IPS-18a (cell line): Measurements from ENCODE around the gene DLG2.
"Not testable (repeated sequence)": the region's sequence is repeated elsewhere in the genome, so short reads cannot be mapped to it uniquely, and the experiment has no call there.

Experiments
- H3K27ac ChIP-seq: one replicate; pipeline ENCODE4 v1.5.1; 2013; ENCODE audit warnings: low read length
- H3K27me3 ChIP-seq: one replicate; pipeline ENCODE4 v1.6.1; 2013; ENCODE audit warnings: mild to moderate bottlenecking, low read length; ENCODE audit not compliant: control insufficient read depth, insufficient read depth
- H3K36me3 ChIP-seq: one replicate; pipeline ENCODE4 v1.6.1; 2013; ENCODE audit warnings: low read depth, low read length; ENCODE audit not compliant: control insufficient read depth
- H3K4me1 ChIP-seq: one replicate; pipeline ENCODE4 v1.6.1; 2013; ENCODE audit warnings: low read depth, low read length; ENCODE audit not compliant: control insufficient read depth
- H3K4me3 ChIP-seq: one replicate; pipeline ENCODE4 v1.5.1; 2013; ENCODE audit warnings: low read length
- H3K9ac ChIP-seq: one replicate; pipeline ENCODE4 v1.6.1; 2013; ENCODE audit warnings: mild to moderate bottlenecking, low read length, moderate library complexity
- H3K9me3 ChIP-seq: one replicate; pipeline ENCODE4 v1.6.1; 2013; ENCODE audit warnings: low read depth, low read length; ENCODE audit not compliant: control insufficient read depth

DLG2 gene

GRCh38 chr11:85627998-85628770, 1.0 kb upstream of the DLG2 start, which contains the start of gene TMEM126B:
TMEM126B (plus strand) TSS chr11:85628593; CDS start chr11:85628608, 15 bp downstream.
- H3K27ac ChIP-seq = peak within 1 kb of the TSS; percentile 80
- peaks cover 18% of the 10 kb centered on the region for H3K4me1 ChIP-seq
- H3K36me3 ChIP-seq = peaks cover 16% of the 10 kb centered on the region
- peak within 1 kb of the TSS; percentile 93 for H3K4me3 ChIP-seq
- peak within 1 kb of the TSS; percentile 91 for H3K9ac ChIP-seq
- no peaks in the 10 kb centered on the region for H3K9me3 ChIP-seq
- no peaks in the 10 kb centered on the region for H3K27me3 ChIP-seq

GRCh38 chr11:85626496-85626895, 648 bp downstream of the DLG2 start:
- no peak overlapping the region for H3K9ac ChIP-seq
- peak overlapping the region; percentile 93 for H3K4me3 ChIP-seq
- H3K27ac ChIP-seq = no peak overlapping the region

GRCh38 chr11:85620256-85620655, 6.9 kb downstream of the DLG2 start:
- Histone ChIP-seq H3K27ac (no peak overlapping the region), H3K9ac (no peak overlapping the region), H3K4me1 (no peaks in the 10 kb centered on the region), H3K9me3 (no peaks in the 10 kb centered on the region), H3K4me3 (no peak overlapping the region), H3K27me3 (no peaks in the 10 kb centered on the region), H3K36me3 (no peaks in the 10 kb centered on the region)

More at GRCh38 chr11:85626496-85626895, 648 bp downstream of the DLG2 start:
- no peaks in the 10 kb centered on the region for H3K9me3 ChIP-seq
- peaks cover 18% of the 10 kb centered on the region for H3K4me1 ChIP-seq
- no peaks in the 10 kb centered on the region for H3K27me3 ChIP-seq
- peaks cover 8% of the 10 kb centered on the region for H3K36me3 ChIP-seq

- no peaks in the 10 kb centered on the region for H3K36me3 ChIP-seq
- no peak overlapping the region for H3K9ac ChIP-seq
- H3K4me3 ChIP-seq = no peak overlapping the region
- H3K27ac ChIP-seq = no peak overlapping the region
- H3K27me3 ChIP-seq = no peaks in the 10 kb centered on the region
- no peaks in the 10 kb centered on the region for H3K4me1 ChIP-seq
- H3K9me3 ChIP-seq = no peaks in the 10 kb centered on the region
These were observed 7.6 kb downstream of the DLG2 start for GRCh38 chr11:85619499-85619898.

- H3K27ac ChIP-seq, H3K4me3 ChIP-seq, H3K9me3 ChIP-seq, H3K4me1 ChIP-seq, H3K9ac ChIP-seq, H3K27me3 ChIP-seq, H3K36me3 ChIP-seq: not testable (repeated sequence)
These were observed 15.5 kb downstream of the DLG2 start for GRCh38 chr11:85611643-85612042.

GRCh38 chr11:85609286-85609685, 17.9 kb downstream of the DLG2 start:
- not testable (repeated sequence) for H3K36me3 ChIP-seq, H3K27ac ChIP-seq, H3K4me3 ChIP-seq, H3K4me1 ChIP-seq, H3K9ac ChIP-seq, H3K9me3 ChIP-seq, H3K27me3 ChIP-seq

GRCh38 chr11:85608621-85609020, 18.5 kb downstream of the DLG2 start:
- not testable (repeated sequence) for H3K9me3 ChIP-seq, H3K27me3 ChIP-seq, H3K36me3 ChIP-seq, H3K9ac ChIP-seq, H3K27ac ChIP-seq, H3K4me1 ChIP-seq, H3K4me3 ChIP-seq

GRCh38 chr11:85606237-85606636, 20.9 kb downstream of the DLG2 start:
- not testable (repeated sequence) for H3K4me3 ChIP-seq, H3K4me1 ChIP-seq, H3K27ac ChIP-seq, H3K27me3 ChIP-seq, H3K9me3 ChIP-seq, H3K9ac ChIP-seq, H3K36me3 ChIP-seq

- Histone ChIP-seq H3K36me3 (no peaks in the 10 kb centered on the region), H3K27ac (no peak overlapping the region), H3K27me3 (no peaks in the 10 kb centered on the region), H3K9me3 (no peaks in the 10 kb centered on the region), H3K9ac (no peak overlapping the region), H3K4me1 (peaks cover 4% of the 10 kb centered on the region), H3K4me3 (no peak overlapping the region)
These were observed 23.9 kb downstream of the DLG2 start for GRCh38 chr11:85603220-85603619.

- no peak overlapping the region for H3K9ac ChIP-seq
- peaks cover 4% of the 10 kb centered on the region for H3K4me1 ChIP-seq
- no peaks in the 10 kb centered on the region for H3K36me3 ChIP-seq
- H3K4me3 ChIP-seq = no peak overlapping the region
- H3K27ac ChIP-seq = no peak overlapping the region
- H3K9me3 ChIP-seq = no peaks in the 10 kb centered on the region
- no peaks in the 10 kb centered on the region for H3K27me3 ChIP-seq
These were observed 24.5 kb downstream of the DLG2 start for GRCh38 chr11:85602526-85603213.

GRCh38 chr11:85599083-85599482, 28.1 kb downstream of the DLG2 start:
- Histone ChIP-seq H3K27ac (no peak overlapping the region), H3K4me1 (no peaks in the 10 kb centered on the region)

GRCh38 chr11:85596886-85597285, 30.3 kb downstream of the DLG2 start:
- Histone ChIP-seq H3K36me3 (no peaks in the 10 kb centered on the region), H3K27me3 (no peaks in the 10 kb centered on the region), H3K4me3 (no peak overlapping the region), H3K27ac (no peak overlapping the region), H3K9ac (no peak overlapping the region), H3K4me1 (no peaks in the 10 kb centered on the region), H3K9me3 (no peaks in the 10 kb centered on the region)

More at GRCh38 chr11:85599083-85599482, 28.1 kb downstream of the DLG2 start:
- Histone ChIP-seq H3K9ac (no peak overlapping the region), H3K27me3 (no peaks in the 10 kb centered on the region), H3K4me3 (no peak overlapping the region), H3K9me3 (no peaks in the 10 kb centered on the region), H3K36me3 (no peaks in the 10 kb centered on the region)
